GM12891 (cell line): Measurements from ENCODE around the gene LINS1.

Source experiments
- DNase-seq: peaks from one replicate; pipeline ENCODE4 v3.0.0; 2011; ENCODE audit warnings: low spot score; ENCODE audit not compliant: insufficient read length
- FAIRE-seq: peaks from 2 replicates; lab custom pipeline; 2011; peaks lifted over from hg19 to GRCh38; lab: Jason Lieb, UNC
- PAX5 ChIP-seq: IDR thresholded peaks from 2 replicates; pipeline ENCODE4 v1.6.1; 2011; ENCODE audit warnings: low read length, moderate library complexity, mild to moderate bottlenecking; ENCODE audit not compliant: insufficient read depth, severe bottlenecking
- POLR2A ChIP-seq: IDR thresholded peaks from 2 replicates; pipeline ENCODE4 v1.6.1; 2011; ENCODE audit warnings: low read depth, low read length, control low read depth
- POLR2AphosphoS5 ChIP-seq: IDR thresholded peaks from 2 replicates; pipeline ENCODE4 v1.6.1; 2011; ENCODE audit warnings: low read depth, low read length, control low read depth
- POU2F2 ChIP-seq: IDR thresholded peaks from 2 replicates; pipeline ENCODE4 v1.6.1; 2011; ENCODE audit warnings: low read depth, mild to moderate bottlenecking, control low read depth, low read length, moderate library complexity
- SPI1 ChIP-seq: IDR thresholded peaks from 2 replicates; pipeline ENCODE4 v1.6.1; 2011; ENCODE audit warnings: low read depth, low read length, control low read depth
- TAF1 ChIP-seq: IDR thresholded peaks from 2 replicates; pipeline ENCODE4 v1.6.1; 2011; ENCODE audit warnings: low read depth, low read length, control low read depth

Gene LINS1

DNA sequence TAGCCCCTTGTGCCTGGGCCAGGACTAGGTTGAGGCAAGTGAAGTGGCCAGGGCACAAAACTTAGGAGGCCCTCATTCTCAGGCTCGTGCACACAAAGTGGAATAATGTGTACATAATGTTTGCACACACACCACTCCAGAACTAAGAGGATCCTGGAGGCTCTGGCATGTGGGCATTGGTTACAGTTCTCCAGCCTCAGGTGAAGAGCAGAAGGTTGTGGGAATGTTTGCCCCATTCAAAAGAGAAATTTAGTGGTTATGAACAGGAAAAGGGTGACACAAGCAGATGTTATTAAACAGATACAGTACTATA, 31.7 kb upstream of the LINS1 start:
- no peak for DNase-seq
- TF ChIP-seq POU2F2 = no peak
- no peak for TF ChIP-seq PAX5
- TF ChIP-seq SPI1 = no peak
- no peak for TF ChIP-seq TAF1
- no peak for TF ChIP-seq POLR2A
- no peak for TF ChIP-seq POLR2AphosphoS5
- no peak for FAIRE-seq

DNA sequence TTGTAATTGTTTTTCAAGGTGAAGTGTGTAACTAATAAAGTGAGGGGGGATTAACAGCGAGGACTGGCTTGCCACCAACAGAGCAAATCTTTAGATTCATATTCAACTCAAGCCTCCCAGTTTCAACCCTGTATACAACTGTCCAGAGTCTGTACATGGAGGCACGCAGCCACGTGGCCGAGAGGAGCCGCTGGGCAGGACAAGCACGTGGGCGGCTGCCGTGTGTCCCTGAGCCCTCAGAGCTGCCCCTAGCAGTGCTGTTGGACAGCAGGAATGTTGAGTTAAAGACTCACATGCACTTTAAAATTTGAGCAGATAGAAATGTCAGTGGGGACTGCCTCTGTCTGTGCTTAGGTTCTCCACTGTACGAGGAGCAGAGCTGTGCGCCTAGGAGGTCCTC, 29.8 kb upstream of the LINS1 start:
- TF ChIP-seq TAF1 (no peak), POU2F2 (no peak), POLR2AphosphoS5 (no peak), SPI1 (no peak), PAX5 (no peak), POLR2A (no peak)
- no peak for FAIRE-seq
- no peak for DNase-seq

DNA sequence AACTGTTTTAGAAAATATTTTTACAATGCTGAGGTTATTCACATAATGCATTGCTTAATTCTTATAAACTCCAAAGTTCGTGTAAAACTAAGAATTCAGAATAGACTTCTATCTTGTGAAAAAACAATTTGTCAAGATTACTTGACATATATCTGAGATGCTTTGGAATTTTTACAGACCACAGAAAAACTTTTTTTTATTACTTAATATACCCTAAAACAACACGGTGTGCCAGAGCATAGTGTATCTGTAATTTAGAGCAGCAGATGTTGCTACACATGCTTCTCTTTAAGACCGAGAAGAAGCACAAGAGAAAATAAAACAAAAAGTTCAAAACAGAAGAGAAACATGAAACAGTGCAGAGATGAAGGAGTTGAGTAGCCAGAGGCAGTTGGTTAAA, 26.8 kb upstream of the LINS1 start:
- FAIRE-seq (no peak), DNase-seq (no peak)
- TF ChIP-seq POLR2A (no peak), SPI1 (no peak), POU2F2 (no peak), TAF1 (no peak), PAX5 (no peak), POLR2AphosphoS5 (no peak)

DNA sequence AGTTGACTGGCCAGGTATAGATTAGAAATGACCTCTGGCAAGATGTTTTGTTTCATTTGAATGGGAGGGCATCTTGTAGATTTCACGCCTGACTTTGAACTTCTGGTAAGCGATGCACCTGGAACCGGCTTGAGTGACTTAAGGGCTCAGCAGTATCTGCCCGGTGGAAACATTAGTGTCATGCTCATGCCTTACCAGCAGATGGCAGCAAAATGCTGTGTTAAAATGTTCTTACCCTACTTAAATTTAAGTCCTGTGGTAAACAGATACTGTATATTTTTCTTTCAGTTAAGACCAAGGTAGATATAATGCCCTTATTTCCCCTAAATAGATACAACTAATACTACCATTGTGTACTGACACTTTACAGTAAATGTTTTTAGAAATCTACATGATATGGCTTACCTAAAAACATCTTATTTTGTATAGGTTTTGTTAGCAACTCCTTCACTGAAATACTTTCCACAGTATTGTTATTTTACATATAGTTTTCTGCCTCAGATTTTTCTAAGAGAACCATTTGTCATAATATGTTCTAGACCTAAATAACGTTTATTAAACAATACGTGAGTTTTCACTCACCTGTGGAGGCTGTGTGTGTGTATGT, 25.9 kb upstream of the LINS1 start:
- DNase-seq = peak; percentile 20
- peak; percentile 71 for FAIRE-seq

DNA sequence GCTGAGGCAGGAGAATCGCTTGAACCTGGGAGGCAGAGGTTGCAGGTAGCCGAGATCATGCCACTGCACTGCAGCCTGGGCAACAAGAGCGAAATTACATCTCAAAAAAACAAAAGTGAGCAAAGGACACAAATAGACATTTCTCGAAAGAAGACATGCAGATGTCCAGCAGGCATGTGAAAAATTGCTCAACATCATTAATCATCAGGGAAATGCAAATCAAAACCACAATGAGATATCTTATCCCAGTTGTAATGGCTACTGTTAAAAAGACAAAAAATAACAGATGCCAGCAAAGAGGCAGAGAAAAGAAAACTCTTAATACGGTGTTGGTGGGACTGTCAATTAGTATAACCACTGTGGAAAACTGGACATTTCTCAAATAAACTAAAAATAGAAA, 21.3 kb upstream of the LINS1 start:
- TF ChIP-seq POLR2AphosphoS5 = no peak
- no peak for TF ChIP-seq TAF1
- no peak for TF ChIP-seq POLR2A
- TF ChIP-seq POU2F2 = no peak
- no peak for TF ChIP-seq SPI1
- TF ChIP-seq PAX5 = no peak
- FAIRE-seq (no peak), DNase-seq (no peak)

More for the DNA sequence above, 25.9 kb upstream of the LINS1 start:
- TF ChIP-seq TAF1 (no peak), PAX5 (no peak), SPI1 (no peak), POU2F2 (no peak), POLR2AphosphoS5 (no peak), POLR2A (no peak)

DNA sequence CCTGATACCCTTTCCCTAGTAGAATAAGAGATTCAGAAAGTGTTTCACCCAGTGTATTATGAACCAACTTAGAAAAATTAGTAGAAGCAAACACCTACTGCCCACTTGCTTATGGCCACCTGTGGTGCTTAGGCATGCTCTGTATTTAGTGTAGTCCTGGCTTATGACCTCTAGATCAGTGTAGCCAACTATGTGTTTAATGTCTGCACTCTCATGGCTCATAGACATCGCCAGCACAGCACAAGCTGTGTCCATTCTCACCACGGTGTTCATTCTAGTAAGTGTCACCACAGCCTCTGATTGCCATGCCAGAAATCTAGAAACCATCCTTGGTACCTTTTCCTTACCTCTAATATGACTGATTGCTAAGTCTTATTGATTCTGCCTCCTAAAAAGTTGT, 14.7 kb upstream of the LINS1 start:
- FAIRE-seq (no peak), DNase-seq (no peak)
- TF ChIP-seq POLR2AphosphoS5 (no peak), PAX5 (no peak), SPI1 (no peak), POLR2A (no peak), POU2F2 (no peak), TAF1 (no peak)

DNA sequence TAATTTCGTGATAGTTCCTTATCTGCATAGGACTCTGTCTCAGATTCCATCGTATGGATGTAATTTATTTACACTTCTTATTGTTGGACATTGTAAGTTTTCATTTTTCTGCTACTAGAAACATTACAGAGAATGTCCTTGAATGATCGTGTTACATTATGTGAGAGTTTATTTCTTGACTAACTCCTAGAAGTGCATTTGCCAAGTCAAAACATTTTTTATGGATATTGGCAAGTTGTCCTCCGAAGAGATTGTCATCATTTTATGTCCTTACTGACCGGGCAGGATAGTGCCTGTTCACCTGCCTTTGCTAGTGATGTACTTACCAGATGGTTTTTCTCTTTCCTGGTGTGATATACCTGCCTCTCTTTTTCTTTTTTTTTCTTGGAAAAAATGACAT, 13.8 kb upstream of the LINS1 start:
- no peak for DNase-seq
- TF ChIP-seq POLR2AphosphoS5 (no peak), TAF1 (no peak), SPI1 (no peak), POU2F2 (no peak), PAX5 (no peak), POLR2A (no peak)
- FAIRE-seq = no peak

DNA sequence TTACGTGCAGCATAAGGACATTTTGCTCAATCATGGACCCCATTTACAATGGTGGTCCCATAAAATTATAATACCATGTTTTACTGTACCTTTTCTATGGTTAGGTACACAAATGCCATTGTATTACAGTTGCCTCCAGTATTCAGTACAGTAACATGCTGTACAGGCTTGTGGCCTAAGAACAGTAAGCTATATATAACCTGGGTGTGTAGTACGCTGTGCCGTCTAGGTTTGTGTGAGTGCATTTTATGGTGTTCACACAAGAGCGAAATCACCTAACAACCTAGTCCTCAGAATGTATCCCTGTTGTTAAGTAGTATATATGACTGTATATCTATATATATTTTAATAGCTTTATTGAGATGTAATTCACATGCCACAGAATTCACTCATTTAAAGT, 12.9 kb upstream of the LINS1 start:
- FAIRE-seq (no peak), DNase-seq (no peak)

DNA sequence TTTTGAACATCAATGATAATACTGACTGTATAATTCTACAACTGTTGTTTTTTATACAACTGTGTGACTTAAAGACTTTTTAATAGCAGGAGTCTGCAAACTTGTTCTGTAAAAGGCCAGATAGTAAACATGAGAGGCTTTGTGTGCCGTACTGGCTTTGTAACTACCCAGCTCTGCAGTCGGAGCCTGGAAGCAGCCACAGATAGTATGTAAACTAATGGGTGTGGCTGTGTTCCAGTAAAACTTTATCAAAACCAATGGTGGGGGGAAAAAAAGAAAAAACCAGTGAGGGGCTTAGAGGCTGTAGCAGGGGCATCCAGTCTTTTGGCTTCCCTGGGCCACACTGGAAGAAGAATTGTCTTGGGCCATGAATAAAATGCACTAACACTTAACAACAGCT, 12.4 kb upstream of the LINS1 start:
- FAIRE-seq = no peak
- DNase-seq = no peak

More for the DNA sequence above, 12.9 kb upstream of the LINS1 start:
- TF ChIP-seq PAX5 (no peak), POLR2AphosphoS5 (no peak), SPI1 (no peak), POLR2A (no peak), TAF1 (no peak), POU2F2 (no peak)

DNA sequence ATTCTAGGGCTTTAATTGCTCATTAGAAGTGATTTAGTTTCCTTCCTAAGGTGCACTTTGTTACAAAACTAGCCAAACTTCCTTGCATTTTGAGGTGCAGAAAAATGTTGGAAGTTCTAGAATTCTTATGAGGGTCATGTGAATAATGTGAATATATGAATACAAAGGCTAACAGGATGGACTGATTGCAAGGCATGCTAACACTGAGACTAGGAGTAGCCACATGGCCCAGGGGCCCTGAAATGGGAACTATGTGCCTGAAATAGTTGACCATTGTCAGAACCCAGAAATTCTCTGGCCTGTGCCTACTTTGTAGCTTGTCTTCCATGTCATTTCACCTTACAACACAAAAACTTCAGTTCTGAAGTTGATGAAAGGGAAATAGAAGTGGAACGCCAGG, 11.2 kb upstream of the LINS1 start:
- no peak for FAIRE-seq
- no peak for TF ChIP-seq POU2F2
- no peak for TF ChIP-seq PAX5
- TF ChIP-seq POLR2AphosphoS5 = no peak
- no peak for TF ChIP-seq POLR2A
- no peak for TF ChIP-seq SPI1
- TF ChIP-seq TAF1 = no peak
- no peak for DNase-seq

More for the DNA sequence above, 12.4 kb upstream of the LINS1 start:
- TF ChIP-seq POLR2AphosphoS5 = no peak

DNA sequence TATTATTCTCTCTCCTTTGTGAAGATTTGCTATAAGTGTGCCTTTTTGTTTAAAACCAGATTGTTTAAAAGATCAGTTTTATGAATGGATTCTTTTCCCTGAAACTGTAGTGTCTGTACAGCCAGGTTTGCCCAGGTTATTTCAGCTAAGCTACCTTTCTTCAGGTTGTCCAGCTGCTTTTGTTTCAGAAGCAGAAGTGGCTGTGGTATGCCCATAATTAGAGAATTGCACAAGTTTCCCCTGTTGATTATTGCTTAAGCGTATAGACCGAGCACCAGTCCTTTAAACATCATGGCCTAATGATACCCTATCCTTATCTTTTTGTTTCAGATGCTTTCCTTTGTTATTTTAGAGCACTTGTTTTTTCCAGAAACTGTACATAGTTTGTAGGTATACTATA, 10.6 kb upstream of the LINS1 start:
- TF ChIP-seq SPI1 = no peak
- DNase-seq = no peak
- FAIRE-seq = no peak

DNA sequence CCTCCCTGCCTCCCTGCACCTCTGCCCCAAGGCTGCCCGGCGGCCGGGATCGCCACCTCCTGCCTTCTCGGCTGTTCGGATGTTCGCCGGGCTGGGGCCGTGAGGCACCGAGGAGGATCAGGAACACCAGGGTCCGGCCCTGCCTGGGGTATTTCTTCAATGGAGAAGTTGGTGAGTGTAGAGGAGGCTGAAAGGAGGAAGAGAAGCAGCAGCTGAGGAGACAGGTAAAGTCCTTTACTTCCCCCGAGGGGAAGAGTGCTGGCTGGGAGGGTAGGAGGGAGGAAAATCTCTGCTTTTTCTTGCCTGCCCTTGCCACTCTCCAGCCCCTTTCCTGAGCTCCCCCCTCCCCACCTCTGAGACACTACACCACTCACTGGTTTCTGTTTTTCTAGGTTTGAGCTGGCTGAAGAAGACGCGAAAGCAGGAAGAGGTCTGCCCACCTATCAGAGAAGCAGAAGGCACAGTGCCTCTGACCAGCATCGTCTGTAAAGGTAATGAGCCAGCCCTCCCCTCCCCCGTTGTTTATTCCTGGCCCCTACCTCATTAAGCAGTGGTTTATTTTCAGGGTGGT, 924 bp upstream of the LINS1 start:
- FAIRE-seq = peak; percentile 87
- no peak; the same call in 1 of the 2 replicates for TF ChIP-seq SPI1
- 0 out of 2 replicates have a peak, but pooled peaks have one; percentile 28 for TF ChIP-seq POU2F2
- peak; percentile 68 for TF ChIP-seq POLR2AphosphoS5
- TF ChIP-seq POLR2A = peak; percentile 57; the same call in 1 of the 2 replicates
- TF ChIP-seq TAF1 = peak; percentile 24; the same call in 1 of the 2 replicates
- DNase-seq = peak; percentile 26
